K562 (cell line): ENCODE measurements around the gene PLPP1. TPM values are rescaled to one million over a fixed set of nuclear protein-coding genes. Genes with fewer than 3 reads are reported as not detected.
A peak's percentile ranks its signal among the peaks of the same experiment; 100 is the strongest.

Source experiments
- ATAC-seq: fragments of 200-7000 bp; cut with Tn5 transposase; 3 replicates; pipeline ENCODE4 v1.9.1; 2020; ENCODE audit warnings: moderate library complexity
- BruUV-seq: library from RNA; stranded (reverse); fragments of 400-500 nt; replicated peaks from 2 replicates; lab custom pipeline; 2021; lab: Mats Ljungman, UMichigan
- CTCF ChIA-PET: fragments of 300-600 bp; formaldehyde crosslinking; extraction: SDS; loops from one replicate; lab custom pipeline; 2021; ENCODE audit warnings: low intra/inter-chr PET ratio; lab: Yijun Ruan, JAX
- POLR2A ChIA-PET: fragments of 300-600, 350-650 bp; sonication (Branson Sonifier 250); formaldehyde crosslinking; extraction: SDS; loops from one replicate; lab custom pipeline; 2021; ENCODE audit warnings: antibody characterized with exemption, inconsistent platforms; lab: Yijun Ruan, JAX
- DNase-seq, 4 experiments: peaks; one replicate each; pipeline versions ENCODE4 v3.0.0 to v3.0.0-alpha.2; 2011 to 2018; ENCODE audit warnings: low spot score in 3 of 4, mixed read lengths in 3 of 4; ENCODE audit errors: extremely low read depth in 1 of 4
- FAIRE-seq: peaks from 2 replicates; lab custom pipeline; 2011; peaks lifted over from hg19 to GRCh38; lab: Jason Lieb, UNC
- H2AFZ ChIP-seq: 2 replicates; pipeline ENCODE4 v1.6.0; 2011; ENCODE audit warnings: low read depth, low read length, control low read depth, inconsistent platforms
- H3K27ac ChIP-seq: fragments of 200-600 bp; 3 replicates; pipeline ENCODE4 v1.8.0; 2011; ENCODE audit warnings: low read depth, mild to moderate bottlenecking, control low read depth, inconsistent platforms, low read length, moderate library complexity, mixed read lengths; ENCODE audit errors: extremely low read depth
- H3K27me3 ChIP-seq, 2 experiments: fragments of 300-600 bp in 1 of 2; 2 replicates in 1 of 2; 3 replicates in 1 of 2; pipeline versions ENCODE4 v1.6.0 to v1.8.0; 2011; ENCODE audit warnings: inconsistent platforms in 2 of 2, low read length in 2 of 2, mild to moderate bottlenecking in 1 of 2, mixed read lengths in 1 of 2, moderate library complexity in 1 of 2; ENCODE audit not compliant: control insufficient read depth in 2 of 2, insufficient read depth in 2 of 2
- H3K36me3 ChIP-seq: fragments of 300-600 bp; 3 replicates; pipeline ENCODE4 v1.8.0; 2011; ENCODE audit warnings: mild to moderate bottlenecking, low read length, inconsistent platforms; ENCODE audit not compliant: control insufficient read depth, insufficient read depth
- H3K4me1 ChIP-seq, 2 experiments: fragments of 200-600 bp in 1 of 2; replicated peaks in 1 of 2; 2 replicates in 1 of 2; 3 replicates in 1 of 2; pipeline versions ENCODE4 v1.5.1 to v1.8.0; 2011; ENCODE audit warnings: inconsistent platforms in 2 of 2, low read length in 2 of 2, mild to moderate bottlenecking in 1 of 2, mixed read lengths in 1 of 2, moderate library complexity in 1 of 2; ENCODE audit not compliant: control insufficient read depth in 2 of 2, insufficient read depth in 2 of 2
- H3K4me2 ChIP-seq: 2 replicates; pipeline ENCODE4 v1.6.1; 2011; ENCODE audit warnings: low read length, control low read depth, inconsistent platforms, mixed read lengths; ENCODE audit not compliant: insufficient read depth
- H3K4me3 ChIP-seq: fragments of 200-600 bp; sonication (generic), shearing (Covaris generic); 2 replicates; pipeline ENCODE4 v1.5.1; 2016; ENCODE audit warnings: control low read depth, inconsistent platforms
- H3K79me2 ChIP-seq: fragments of 200-600 bp; 3 replicates; pipeline ENCODE4 v1.8.0; 2011; ENCODE audit warnings: low read length, inconsistent platforms; ENCODE audit not compliant: control insufficient read depth, insufficient read depth
- H3K9ac ChIP-seq, 2 experiments: 2 replicates each; pipeline versions ENCODE4 v1.6.0 to v1.6.1; 2011; ENCODE audit warnings: low read depth in 2 of 2, low read length in 2 of 2, control low read depth in 1 of 2, inconsistent platforms in 1 of 2, mild to moderate bottlenecking in 1 of 2, mixed read lengths in 1 of 2; ENCODE audit not compliant: insufficient read depth in 1 of 2
- H3K9me1 ChIP-seq: one replicate; pipeline ENCODE4 v1.6.0; 2011; ENCODE audit warnings: inconsistent platforms, mild to moderate bottlenecking, low read length, moderate library complexity; ENCODE audit not compliant: control insufficient read depth, insufficient read depth
- H3K9me3 ChIP-seq: replicated peaks from 2 replicates; pipeline ENCODE4 v1.5.1; 2011; ENCODE audit warnings: low read depth, low read length, inconsistent platforms; ENCODE audit not compliant: control insufficient read depth, insufficient read depth
- H4K20me1 ChIP-seq: replicated peaks from 2 replicates; pipeline ENCODE4 v1.6.1; 2011; ENCODE audit warnings: low read length, inconsistent platforms, mixed read lengths; ENCODE audit not compliant: control insufficient read depth, insufficient read depth
- ELF1 ChIP-seq: fragments of 200-800 bp; sonication (Bioruptor generic); IDR thresholded peaks from 2 replicates; pipeline ENCODE4 v1.6.1; 2016; ENCODE audit warnings: missing genetic modification characterization, missing compliant biosample characterization
- FOXK2 ChIP-seq, 2 experiments: fragments of 450-650 bp; IDR thresholded peaks in 1 of 2; conservative IDR thresholded peaks in 1 of 2; 2 replicates each; pipeline ENCODE4 v1.6.1; 2016; ENCODE audit warnings: low read depth in 2 of 2, mild to moderate bottlenecking in 1 of 2
- GTF2E2 ChIP-seq: fragments of 200-800 bp; sonication (Bioruptor generic); IDR thresholded peaks from 2 replicates; pipeline ENCODE4 v1.6.1; 2016; ENCODE audit warnings: missing genetic modification characterization, missing compliant biosample characterization
- HCFC1 ChIP-seq: IDR thresholded peaks from 2 replicates; pipeline ENCODE4 v1.6.1; 2012; ENCODE audit warnings: low read depth, low read length, improper control_type of control experiment
- HIVEP1 ChIP-seq: fragments of 250-450 bp; sonication (Bioruptor Pico); IDR thresholded peaks from 2 replicates; pipeline ENCODE4 v1.4.0; 2020; ENCODE audit warnings: mild to moderate bottlenecking
- MAFK ChIP-seq: IDR thresholded peaks from 2 replicates; pipeline ENCODE4 v1.6.1; 2011; ENCODE audit warnings: low read length, improper control_type of control experiment
- MECOM ChIP-seq: fragments of 250-450 bp; sonication (Bioruptor Pico); IDR thresholded peaks from 2 replicates; pipeline ENCODE4 v1.8.0; 2022; ENCODE audit warnings: inconsistent platforms
- MEF2A ChIP-seq: IDR thresholded peaks from 2 replicates; pipeline ENCODE4 v1.6.1; 2011; ENCODE audit warnings: low read depth, mild to moderate bottlenecking, low read length, moderate library complexity; ENCODE audit not compliant: control insufficient read depth
- PTTG1 ChIP-seq: fragments of 450-650 bp; IDR thresholded peaks from 2 replicates; pipeline ENCODE4 v1.6.1; 2016; ENCODE audit warnings: low read depth, mild to moderate bottlenecking, missing genetic modification characterization, missing compliant biosample characterization
- SMARCC2 ChIP-seq: fragments of 450-650 bp; IDR thresholded peaks from 2 replicates; pipeline ENCODE4 v1.6.1; 2017; ENCODE audit warnings: antibody characterized with exemption, moderate library complexity, mild to moderate bottlenecking, low read depth
- ZNF785 ChIP-seq: fragments of 250-450 bp; sonication (Bioruptor Pico); IDR thresholded peaks from 2 replicates; pipeline ENCODE4 v1.4.0; 2020; ENCODE audit warnings: mild to moderate bottlenecking
- WGBS: fragments of 100-300 bp; shearing (Covaris generic); methylation state at CpG from one replicate; pipeline ENCODE4 v1.1.6; 2016; ENCODE audit warnings: low coverage, mixed read lengths; ENCODE audit not compliant: insufficient coverage; ENCODE audit errors: missing lambda C conversion rate; 5-methylcytosine and 5-hydroxymethylcytosine counted together
- in situ Hi-C: fragments of 300-500 bp; cut with MboI; formaldehyde crosslinking; loops from 4 replicates; pipeline ENCODE4 v1.15.0; 2018; ENCODE audit warnings: inconsistent platforms, mixed read lengths
- intact Hi-C: fragments of 100-400 bp; cut with micrococcal nuclease; formaldehyde crosslinking; loops from 2 replicates; pipeline ENCODE4 v1.14.2; 2022
- polyA plus RNA-seq, 8 experiments: library from polyadenylated mRNA; depleted of rRNA in 4 of 8; stranded (reverse) in 5 of 8; unstranded in 3 of 8; fragments of >200 nt; fragmentation: Nextera tagmentation in 2 of 8; fragmentation: Illumina TruSeq in 1 of 8; extraction: Ambion mirVana in 2 of 8; extraction: Trizol in 1 of 8; gene quantifications; 2 replicates each; pipeline versions ENCODE4 v1.2.1 to v1.2.3, GENCODE V29; 2011 to 2014; ENCODE audit warnings: inconsistent platforms in 1 of 8, missing spikeins in 1 of 8
- total RNA-seq, 7 experiments: library from RNA; depleted of rRNA in 6 of 7; stranded (reverse); fragments of >200 nt in 6 of 7; fragmentation: Illumina TruSeq in 2 of 7; extraction: Trizol in 2 of 7; gene quantifications; 2 replicates each; pipeline versions ENCODE4 v1.2.1 to v1.2.3, GENCODE V29; 2011 to 2021; ENCODE audit warnings: low replicate concordance in 1 of 7
- TF ChIP-seq, protein P1 (sequence below): fragments of 450-650 bp; IDR thresholded peaks from 2 replicates; pipeline ENCODE4 v1.6.1; 2016; ENCODE audit warnings: low read depth
- TF ChIP-seq, protein P2 (sequence below): fragments of 450-650 bp; IDR thresholded peaks from 2 replicates; pipeline ENCODE4 v1.7.0; 2016; ENCODE audit warnings: borderline replicate concordance

Gene PLPP1
- total and polyA plus RNA-seq, 9 of the 15 experiments (the other 6 are each of a cell fraction or from before 2014, with no cell fraction given) = 0.04 to 0.24 (median 0.04) TPM; not detected in 6

DNA sequence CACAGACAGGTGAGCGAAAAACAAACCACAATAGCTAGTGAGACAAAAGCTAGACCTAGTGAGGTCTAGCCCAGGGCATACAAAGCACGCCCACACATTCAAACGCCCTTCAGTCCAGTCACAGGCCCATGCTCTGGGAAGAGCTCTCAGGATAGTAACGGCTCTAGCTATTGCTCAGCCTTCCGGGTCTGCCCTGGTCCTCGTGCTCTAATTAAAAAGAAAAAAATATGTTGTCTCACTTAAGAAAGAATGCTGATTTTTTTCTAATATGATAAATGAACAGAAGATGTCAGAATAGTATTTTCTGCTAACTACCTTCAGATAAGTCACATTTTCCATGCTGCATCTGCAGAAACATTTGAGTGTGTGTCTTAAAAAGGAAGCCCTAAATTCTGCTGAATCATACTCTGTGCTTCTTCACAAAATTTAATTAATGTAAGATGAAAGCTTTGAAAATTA is 94.5 kb downstream of the PLPP1 start:
- no TSS peak for BruUV-seq
- Histone ChIP-seq H3K4me2 (no peak overlapping the region; the same call in 1 of the 2 replicates), H3K4me1 (peaks cover 0 to 5% of the 10 kb centered on the region in 2 experiments; a peak in 2 of 5 replicates), H3K9me3 (no peaks in the 10 kb centered on the region), H3K4me3 (no peak overlapping the region), H3K36me3 (no peaks in the 10 kb centered on the region), H2AFZ (peak overlapping the region; percentile 87), H3K9me1 (no peaks in the 10 kb centered on the region), H3K27ac (no peak overlapping the region; the same call in 2 of the 3 replicates), H3K79me2 (no peaks in the 10 kb centered on the region), H3K9ac (no peak overlapping the region), H4K20me1 (no peaks in the 10 kb centered on the region), H3K27me3 (peaks cover 0 to 5% of the 10 kb centered on the region in 2 experiments; a peak in 1 of 5 replicates)
- in situ Hi-C loops = no loop called here
- 14% methylated on average over 6 of the region's 6 CpGs for WGBS
- FAIRE-seq (no peak), ATAC-seq (peak; percentile 85), DNase-seq (peak in 2 of 4 experiments; percentile 36 to 42)
- intact Hi-C loops = no loop called here
- ChIA-PET POLR2A (interaction anchor here (0.6 to 1.0 kb wide), 2 partner anchors 12 to 88 kb away, joined by 3 read pairs; no protein-coding TSS in a partner anchor), CTCF (no interaction called here)
- TF ChIP-seq MEF2A = no peak
- TF ChIP-seq, protein P1, sequence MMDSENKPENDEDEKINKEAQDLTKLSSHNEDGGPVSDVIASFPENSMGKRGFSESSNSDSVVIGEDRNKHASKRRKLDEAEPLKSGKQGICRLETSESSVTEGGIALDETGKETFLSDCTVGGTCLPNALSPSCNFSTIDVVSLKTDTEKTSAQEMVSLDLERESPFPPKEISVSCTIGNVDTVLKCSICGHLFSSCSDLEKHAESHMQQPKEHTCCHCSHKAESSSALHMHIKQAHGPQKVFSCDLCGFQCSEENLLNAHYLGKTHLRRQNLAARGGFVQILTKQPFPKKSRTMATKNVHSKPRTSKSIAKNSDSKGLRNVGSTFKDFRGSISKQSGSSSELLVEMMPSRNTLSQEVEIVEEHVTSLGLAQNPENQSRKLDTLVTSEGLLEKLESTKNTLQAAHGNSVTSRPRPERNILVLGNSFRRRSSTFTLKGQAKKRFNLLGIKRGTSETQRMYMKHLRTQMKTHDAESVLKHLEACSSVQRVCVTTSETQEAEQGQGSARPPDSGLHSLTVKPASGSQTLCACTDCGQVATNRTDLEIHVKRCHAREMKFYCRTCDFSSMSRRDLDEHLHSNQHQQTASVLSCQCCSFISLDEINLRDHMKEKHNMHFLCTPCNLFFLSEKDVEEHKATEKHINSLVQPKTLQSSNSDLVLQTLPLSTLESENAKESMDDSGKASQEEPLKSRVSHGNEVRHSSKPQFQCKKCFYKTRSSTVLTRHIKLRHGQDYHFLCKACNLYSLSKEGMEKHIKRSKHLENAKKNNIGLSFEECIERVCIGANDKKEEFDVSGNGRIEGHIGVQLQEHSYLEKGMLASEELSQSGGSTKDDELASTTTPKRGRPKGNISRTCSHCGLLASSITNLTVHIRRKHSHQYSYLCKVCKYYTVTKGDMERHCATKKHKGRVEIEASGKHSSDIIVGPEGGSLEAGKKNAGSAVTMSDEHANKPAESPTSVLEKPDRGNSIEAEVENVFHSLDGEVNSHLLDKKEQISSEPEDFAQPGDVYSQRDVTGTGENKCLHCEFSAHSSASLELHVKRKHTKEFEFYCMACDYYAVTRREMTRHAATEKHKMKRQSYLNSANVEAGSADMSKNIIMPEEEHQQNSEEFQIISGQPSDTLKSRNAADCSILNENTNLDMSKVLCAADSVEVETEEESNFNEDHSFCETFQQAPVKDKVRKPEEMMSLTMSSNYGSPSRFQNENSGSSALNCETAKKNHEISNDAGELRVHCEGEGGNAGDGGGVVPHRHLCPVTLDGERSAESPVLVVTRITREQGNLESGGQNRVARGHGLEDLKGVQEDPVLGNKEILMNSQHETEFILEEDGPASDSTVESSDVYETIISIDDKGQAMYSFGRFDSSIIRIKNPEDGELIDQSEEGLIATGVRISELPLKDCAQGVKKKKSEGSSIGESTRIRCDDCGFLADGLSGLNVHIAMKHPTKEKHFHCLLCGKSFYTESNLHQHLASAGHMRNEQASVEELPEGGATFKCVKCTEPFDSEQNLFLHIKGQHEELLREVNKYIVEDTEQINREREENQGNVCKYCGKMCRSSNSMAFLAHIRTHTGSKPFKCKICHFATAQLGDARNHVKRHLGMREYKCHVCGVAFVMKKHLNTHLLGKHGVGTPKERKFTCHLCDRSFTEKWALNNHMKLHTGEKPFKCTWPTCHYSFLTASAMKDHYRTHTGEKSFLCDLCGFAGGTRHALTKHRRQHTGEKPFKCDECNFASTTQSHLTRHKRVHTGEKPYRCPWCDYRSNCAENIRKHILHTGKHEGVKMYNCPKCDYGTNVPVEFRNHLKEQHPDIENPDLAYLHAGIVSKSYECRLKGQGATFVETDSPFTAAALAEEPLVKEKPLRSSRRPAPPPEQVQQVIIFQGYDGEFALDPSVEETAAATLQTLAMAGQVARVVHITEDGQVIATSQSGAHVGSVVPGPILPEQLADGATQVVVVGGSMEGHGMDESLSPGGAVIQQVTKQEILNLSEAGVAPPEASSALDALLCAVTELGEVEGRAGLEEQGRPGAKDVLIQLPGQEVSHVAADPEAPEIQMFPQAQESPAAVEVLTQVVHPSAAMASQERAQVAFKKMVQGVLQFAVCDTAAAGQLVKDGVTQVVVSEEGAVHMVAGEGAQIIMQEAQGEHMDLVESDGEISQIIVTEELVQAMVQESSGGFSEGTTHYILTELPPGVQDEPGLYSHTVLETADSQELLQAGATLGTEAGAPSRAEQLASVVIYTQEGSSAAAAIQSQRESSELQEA = no peak
- no peak for TF ChIP-seq GTF2E2 (tag)
- TF ChIP-seq FOXK2 (conservative IDR thresholded peaks at IDR 0.05 in 1 of 2, IDR thresholded peaks at IDR 0.05 in 1 of 2; ENCODE audit: low read depth in 2 of 2) = no peak
- TF ChIP-seq MAFK = peak; percentile 63
- TF ChIP-seq ZNF785 (CRISPR knock-in tag) = no peak
- TF ChIP-seq MECOM (CRISPR knock-in tag) = no peak
- TF ChIP-seq, protein P2, sequence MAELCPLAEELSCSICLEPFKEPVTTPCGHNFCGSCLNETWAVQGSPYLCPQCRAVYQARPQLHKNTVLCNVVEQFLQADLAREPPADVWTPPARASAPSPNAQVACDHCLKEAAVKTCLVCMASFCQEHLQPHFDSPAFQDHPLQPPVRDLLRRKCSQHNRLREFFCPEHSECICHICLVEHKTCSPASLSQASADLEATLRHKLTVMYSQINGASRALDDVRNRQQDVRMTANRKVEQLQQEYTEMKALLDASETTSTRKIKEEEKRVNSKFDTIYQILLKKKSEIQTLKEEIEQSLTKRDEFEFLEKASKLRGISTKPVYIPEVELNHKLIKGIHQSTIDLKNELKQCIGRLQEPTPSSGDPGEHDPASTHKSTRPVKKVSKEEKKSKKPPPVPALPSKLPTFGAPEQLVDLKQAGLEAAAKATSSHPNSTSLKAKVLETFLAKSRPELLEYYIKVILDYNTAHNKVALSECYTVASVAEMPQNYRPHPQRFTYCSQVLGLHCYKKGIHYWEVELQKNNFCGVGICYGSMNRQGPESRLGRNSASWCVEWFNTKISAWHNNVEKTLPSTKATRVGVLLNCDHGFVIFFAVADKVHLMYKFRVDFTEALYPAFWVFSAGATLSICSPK = no peak
- TF ChIP-seq HCFC1 = no peak
- no peak for TF ChIP-seq SMARCC2
- no peak for TF ChIP-seq PTTG1 (tag)
- no peak for TF ChIP-seq HIVEP1 (CRISPR knock-in tag)
- TF ChIP-seq ELF1 (tag) = no peak
